Glutamatergic neuron (in vitro differentiated cells): ENCODE data around the gene SLC24A2. TPM values are rescaled to one million over a fixed set of nuclear protein-coding genes. Genes with fewer than 3 reads are reported as not detected.

Experiments
- DNase-seq: peaks from one replicate; pipeline ENCODE4 v3.0.0; 2022
- H3K27ac Mint-ChIP-seq: one replicate; pipeline ENCODE4 v1.8.0; 2020; ENCODE audit warnings: mild to moderate bottlenecking, mixed read lengths, inconsistent platforms; ENCODE audit not compliant: unreplicated experiment
- H3K27me3 Mint-ChIP-seq: one replicate; pipeline ENCODE4 v1.8.0; 2020; ENCODE audit warnings: mild to moderate bottlenecking, moderate library complexity, mixed read lengths, inconsistent platforms; ENCODE audit not compliant: unreplicated experiment
- H3K36me3 Mint-ChIP-seq: one replicate; pipeline ENCODE4 v1.8.0; 2020; ENCODE audit warnings: mild to moderate bottlenecking, mixed read lengths, inconsistent platforms; ENCODE audit not compliant: unreplicated experiment
- H3K4me1 Mint-ChIP-seq: one replicate; pipeline ENCODE4 v1.8.0; 2020; ENCODE audit warnings: mild to moderate bottlenecking, low read depth, mixed read lengths, inconsistent platforms; ENCODE audit not compliant: unreplicated experiment
- H3K4me3 Mint-ChIP-seq: one replicate; pipeline ENCODE4 v1.8.0; 2020; ENCODE audit warnings: mild to moderate bottlenecking, mixed read lengths, inconsistent platforms; ENCODE audit not compliant: unreplicated experiment
- H3K9me3 Mint-ChIP-seq: one replicate; pipeline ENCODE4 v1.8.0; 2020; ENCODE audit warnings: mild to moderate bottlenecking, moderate library complexity, mixed read lengths, inconsistent platforms; ENCODE audit not compliant: unreplicated experiment
- total RNA-seq: library from RNA; stranded (reverse); fragmentation: NEBNext Ultra II Directional; extraction: Animal tissue kit (Norgen Biotek cat#: 25700); gene quantifications from one replicate; pipeline ENCODE4 v1.2.1, GENCODE V29; 2021; ENCODE audit not compliant: unreplicated experiment
- TF ChIP-seq, protein P1 (sequence below): fragments of 200-600 bp; sonication (generic); IDR thresholded peaks from one replicate; pipeline ENCODE4 v1.5.0; 2021; ENCODE audit not compliant: partially characterized antibody, unreplicated experiment

SLC24A2 gene
- total RNA-seq, 1 donor from 2014 or later = 5.1 TPM

DNA sequence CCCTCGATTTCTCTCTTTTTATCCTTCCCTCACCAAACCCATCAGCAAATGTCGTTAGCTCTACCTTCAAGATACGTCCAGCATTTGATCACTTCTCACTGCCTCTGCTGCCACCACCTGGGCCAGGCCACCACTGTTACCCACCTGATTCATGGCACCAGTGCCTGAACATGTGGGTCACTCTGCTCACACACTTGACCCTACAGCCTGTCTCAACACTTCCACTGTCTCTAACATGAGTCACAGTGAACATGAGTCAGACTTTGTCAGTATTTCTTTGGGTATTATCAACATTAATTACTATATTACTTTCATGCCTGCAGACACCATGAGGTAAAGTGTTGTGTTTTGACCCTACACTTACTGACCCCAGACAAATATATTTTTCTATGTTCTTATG lies 19.6 kb downstream of the SLC24A2 start:
- Mint-ChIP-seq H3K9me3 (peaks cover 3% of the 10 kb centered on the region), H3K4me1 (no peaks in the 10 kb centered on the region), H3K36me3 (peaks cover 7% of the 10 kb centered on the region), H3K4me3 (no peak overlapping the region), H3K27me3 (peaks cover 2% of the 10 kb centered on the region), H3K27ac (no peak overlapping the region)
- TF ChIP-seq, protein P1, sequence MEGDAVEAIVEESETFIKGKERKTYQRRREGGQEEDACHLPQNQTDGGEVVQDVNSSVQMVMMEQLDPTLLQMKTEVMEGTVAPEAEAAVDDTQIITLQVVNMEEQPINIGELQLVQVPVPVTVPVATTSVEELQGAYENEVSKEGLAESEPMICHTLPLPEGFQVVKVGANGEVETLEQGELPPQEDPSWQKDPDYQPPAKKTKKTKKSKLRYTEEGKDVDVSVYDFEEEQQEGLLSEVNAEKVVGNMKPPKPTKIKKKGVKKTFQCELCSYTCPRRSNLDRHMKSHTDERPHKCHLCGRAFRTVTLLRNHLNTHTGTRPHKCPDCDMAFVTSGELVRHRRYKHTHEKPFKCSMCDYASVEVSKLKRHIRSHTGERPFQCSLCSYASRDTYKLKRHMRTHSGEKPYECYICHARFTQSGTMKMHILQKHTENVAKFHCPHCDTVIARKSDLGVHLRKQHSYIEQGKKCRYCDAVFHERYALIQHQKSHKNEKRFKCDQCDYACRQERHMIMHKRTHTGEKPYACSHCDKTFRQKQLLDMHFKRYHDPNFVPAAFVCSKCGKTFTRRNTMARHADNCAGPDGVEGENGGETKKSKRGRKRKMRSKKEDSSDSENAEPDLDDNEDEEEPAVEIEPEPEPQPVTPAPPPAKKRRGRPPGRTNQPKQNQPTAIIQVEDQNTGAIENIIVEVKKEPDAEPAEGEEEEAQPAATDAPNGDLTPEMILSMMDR = no peak
- no peak for DNase-seq

DNA sequence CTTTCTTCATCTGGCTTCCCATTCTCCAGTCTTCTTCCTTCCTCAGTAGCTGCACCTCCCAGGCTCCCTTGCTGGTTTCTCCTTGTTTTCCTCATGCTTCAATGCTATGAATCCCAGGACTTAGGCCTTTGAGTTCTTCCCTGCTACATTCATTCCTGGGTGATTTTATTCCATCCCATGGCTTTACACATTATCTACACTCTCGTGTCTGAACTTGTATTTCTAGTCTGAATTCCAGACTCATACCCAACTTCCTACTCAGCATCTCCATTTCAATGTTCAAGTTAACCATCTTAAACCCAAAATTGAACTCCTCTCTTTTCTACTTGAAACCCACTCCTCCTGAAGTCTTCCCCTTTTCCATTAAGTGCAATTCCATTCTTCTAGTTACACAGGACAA lies 20.0 kb downstream of the SLC24A2 start:
- TF ChIP-seq, protein P1 = no peak
- no peaks in the 10 kb centered on the region for H3K4me1 Mint-ChIP-seq
- H3K27me3 Mint-ChIP-seq = peaks cover under 1% of the 10 kb centered on the region
- H3K9me3 Mint-ChIP-seq = peaks cover 3% of the 10 kb centered on the region
- H3K27ac Mint-ChIP-seq = no peak overlapping the region
- no peak overlapping the region for H3K4me3 Mint-ChIP-seq
- no peak for DNase-seq
- peaks cover 7% of the 10 kb centered on the region for H3K36me3 Mint-ChIP-seq

DNA sequence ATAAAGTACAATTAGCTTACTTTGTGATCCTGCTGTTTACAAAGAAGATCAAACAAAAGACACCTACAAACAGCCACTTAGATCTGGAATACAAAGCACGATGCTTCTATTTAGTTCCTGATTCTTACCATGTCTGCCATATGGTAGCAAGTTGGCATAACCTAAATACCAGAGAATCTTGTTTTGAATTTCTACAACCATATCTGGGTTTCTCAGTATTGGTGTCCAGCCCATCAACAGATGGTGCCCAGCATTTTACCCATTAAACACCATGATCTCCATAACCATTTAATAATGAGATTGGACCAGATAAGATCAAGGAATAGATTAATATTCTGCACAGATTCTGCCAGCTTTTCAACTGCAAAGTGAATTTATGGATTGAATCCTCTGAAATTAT lies 29.8 kb downstream of the SLC24A2 start:
- H3K36me3 Mint-ChIP-seq = no peaks in the 10 kb centered on the region
- H3K27ac Mint-ChIP-seq = no peak overlapping the region
- H3K9me3 Mint-ChIP-seq = peaks cover 1% of the 10 kb centered on the region
- H3K4me1 Mint-ChIP-seq = peaks cover under 1% of the 10 kb centered on the region
- no peak overlapping the region for H3K4me3 Mint-ChIP-seq
- H3K27me3 Mint-ChIP-seq = no peaks in the 10 kb centered on the region
- TF ChIP-seq, protein P1 = no peak
- DNase-seq = no peak

DNA sequence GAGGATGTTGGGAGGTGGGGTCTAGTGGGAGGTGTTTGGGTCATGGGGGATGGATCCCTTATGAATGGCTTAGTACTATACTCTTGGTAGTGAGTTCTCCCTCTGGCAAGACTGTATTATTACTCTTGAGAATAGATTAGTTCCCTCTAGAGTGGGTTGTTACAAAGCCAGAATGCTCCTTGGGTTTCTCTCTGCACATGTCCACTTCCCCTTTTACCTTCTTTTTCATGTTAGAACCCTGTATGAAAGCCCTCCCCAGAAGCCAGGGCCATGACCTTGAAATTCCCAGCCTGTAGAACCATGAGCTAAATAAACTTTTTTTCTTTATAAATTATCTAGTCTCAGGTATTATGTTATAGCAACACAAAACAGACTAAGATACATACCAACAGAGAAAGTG lies 31.1 kb downstream of the SLC24A2 start:
- H3K36me3 Mint-ChIP-seq = no peaks in the 10 kb centered on the region
- no peaks in the 10 kb centered on the region for H3K27me3 Mint-ChIP-seq
- no peak overlapping the region for H3K27ac Mint-ChIP-seq
- H3K9me3 Mint-ChIP-seq = peaks cover 1% of the 10 kb centered on the region
- H3K4me3 Mint-ChIP-seq = no peak overlapping the region
- peaks cover 2% of the 10 kb centered on the region for H3K4me1 Mint-ChIP-seq
- TF ChIP-seq, protein P1 = no peak
- no peak for DNase-seq

DNA sequence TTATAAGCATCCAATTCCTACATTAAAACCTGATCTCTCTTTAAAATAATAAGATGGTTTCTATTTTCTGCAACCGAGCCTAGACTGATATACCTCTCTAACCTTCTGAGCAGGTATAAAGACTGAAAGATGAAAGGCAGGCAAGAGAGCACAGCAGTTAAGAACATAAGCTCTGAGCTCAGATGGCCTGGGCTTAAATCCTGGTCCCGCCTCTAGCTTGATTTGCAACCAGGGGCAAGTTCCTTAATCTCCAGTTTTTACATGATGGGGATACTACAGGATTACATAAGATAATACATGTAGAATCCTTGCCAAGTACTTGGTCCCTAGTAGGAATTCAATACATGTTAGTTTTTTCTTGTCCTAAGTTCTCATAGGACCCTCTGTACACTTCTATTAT lies 33.9 kb downstream of the SLC24A2 start:
- no peak overlapping the region for H3K4me3 Mint-ChIP-seq
- peaks cover 11% of the 10 kb centered on the region for H3K4me1 Mint-ChIP-seq
- H3K27ac Mint-ChIP-seq = no peak overlapping the region
- H3K36me3 Mint-ChIP-seq = no peaks in the 10 kb centered on the region
- H3K9me3 Mint-ChIP-seq = peaks cover 1% of the 10 kb centered on the region
- TF ChIP-seq, protein P1 = no peak
- H3K27me3 Mint-ChIP-seq = peaks cover 2% of the 10 kb centered on the region
- DNase-seq = no peak
